ENCODE data around the gene CLCN6. TPM values are rescaled to one million over a fixed set of nuclear protein-coding genes. Genes with fewer than 3 reads are reported as not detected.

Gene CLCN6
- total RNA-seq, 1 donor from 2014 or later, result 16.1 TPM

- peaks cover 97% of the 10 kb centered on the region for H3K36me3 ChIP-seq
- H3K27ac ChIP-seq (replicated peaks), result no peak overlapping the region
- no peaks in the 10 kb centered on the region for H3K27me3 ChIP-seq (ENCODE audit: low read depth)
- peaks cover 7% of the 10 kb centered on the region for H3K4me1 ChIP-seq
- no peaks in the 10 kb centered on the region for H3K9me3 ChIP-seq (replicated peaks)
- no peak for DNase-seq
- intact Hi-C loops (cut with micrococcal nuclease), result no loop called here
- H3K4me3 ChIP-seq, result no peak overlapping the region
- TF ChIP-seq CTCF (IDR thresholded peaks at IDR 0.05; ENCODE audit: borderline replicate concordance), result no peak
These were observed 21.0 kb downstream of the CLCN6 start for GRCh38 chr1:11826946-11827345.

GRCh38 chr1:11828511-11828910, 22.5 kb downstream of the CLCN6 start:
- peaks cover 97% of the 10 kb centered on the region for H3K36me3 ChIP-seq

DNA sequence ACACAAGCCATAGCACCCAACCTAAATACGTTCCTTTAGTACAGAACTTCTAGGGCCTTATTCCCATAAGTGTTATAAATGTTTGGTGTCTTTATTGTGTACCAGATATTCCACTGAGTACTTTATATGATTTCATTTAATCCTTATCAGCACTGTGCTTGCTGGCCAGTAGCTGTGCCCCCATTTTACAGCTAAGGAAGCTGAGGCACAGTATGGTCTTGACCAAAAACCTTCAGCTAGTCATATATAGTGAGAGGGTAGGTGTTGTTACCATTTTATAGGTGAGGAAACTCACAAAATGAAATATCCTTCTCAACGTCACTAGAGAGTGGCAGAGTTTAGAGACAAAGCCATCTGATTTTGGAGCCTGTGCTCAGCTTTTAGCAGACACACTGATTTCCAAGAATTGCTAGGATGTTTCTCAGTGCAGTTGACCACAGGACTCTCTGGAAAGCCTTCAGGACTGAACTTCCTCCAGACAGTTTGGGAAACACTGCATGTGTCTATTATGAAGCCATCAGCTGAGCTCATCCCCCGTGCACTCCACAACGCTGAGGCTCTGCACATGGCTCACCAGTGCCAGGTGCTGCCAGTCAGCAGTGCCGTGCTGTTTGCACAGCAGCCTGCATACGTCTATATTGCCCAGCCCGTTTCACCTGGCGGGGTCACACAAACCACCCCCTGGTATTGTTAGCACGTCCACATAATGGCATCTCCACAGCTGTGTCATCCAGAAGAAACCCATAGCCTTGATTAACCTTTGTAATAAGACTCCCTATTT, 26.1 kb downstream of the CLCN6 start:
- peaks cover 97% of the 10 kb centered on the region for H3K36me3 ChIP-seq
- H3K4me1 ChIP-seq, result no peaks in the 10 kb centered on the region
- no peaks in the 10 kb centered on the region for H3K27me3 ChIP-seq (ENCODE audit: low read depth)
- DNase-seq, result no peak
- H3K4me3 ChIP-seq, result no peak overlapping the region
- no peak for TF ChIP-seq CTCF (IDR thresholded peaks at IDR 0.05; ENCODE audit: borderline replicate concordance)
- intact Hi-C loops (cut with micrococcal nuclease), result no loop called here
- no peak overlapping the region for H3K27ac ChIP-seq (replicated peaks)
- no peaks in the 10 kb centered on the region for H3K9me3 ChIP-seq (replicated peaks)

More at GRCh38 chr1:11828511-11828910, 22.5 kb downstream of the CLCN6 start:
- Histone ChIP-seq H3K9me3 (replicated peaks) (no peaks in the 10 kb centered on the region), H3K4me1 (no peaks in the 10 kb centered on the region), H3K27me3 (ENCODE audit: low read depth) (no peaks in the 10 kb centered on the region), H3K4me3 (no peak overlapping the region), H3K27ac (replicated peaks) (no peak overlapping the region)
- intact Hi-C loops (cut with micrococcal nuclease), result no loop called here
- no peak for TF ChIP-seq CTCF (IDR thresholded peaks at IDR 0.05; ENCODE audit: borderline replicate concordance)
- no peak for DNase-seq

- no peak overlapping the region for H3K27ac ChIP-seq (replicated peaks)
- intact Hi-C loops (cut with micrococcal nuclease), result no loop called here
- H3K36me3 ChIP-seq, result peaks cover 97% of the 10 kb centered on the region
- no peaks in the 10 kb centered on the region for H3K9me3 ChIP-seq (replicated peaks)
- H3K4me1 ChIP-seq, result no peaks in the 10 kb centered on the region
- H3K4me3 ChIP-seq, result no peak overlapping the region
- H3K27me3 ChIP-seq (ENCODE audit: low read depth), result no peaks in the 10 kb centered on the region
- DNase-seq, result no peak
- no peak for TF ChIP-seq CTCF (IDR thresholded peaks at IDR 0.05; ENCODE audit: borderline replicate concordance)
These were observed 27.5 kb downstream of the CLCN6 start for GRCh38 chr1:11833497-11833896.

DNA sequence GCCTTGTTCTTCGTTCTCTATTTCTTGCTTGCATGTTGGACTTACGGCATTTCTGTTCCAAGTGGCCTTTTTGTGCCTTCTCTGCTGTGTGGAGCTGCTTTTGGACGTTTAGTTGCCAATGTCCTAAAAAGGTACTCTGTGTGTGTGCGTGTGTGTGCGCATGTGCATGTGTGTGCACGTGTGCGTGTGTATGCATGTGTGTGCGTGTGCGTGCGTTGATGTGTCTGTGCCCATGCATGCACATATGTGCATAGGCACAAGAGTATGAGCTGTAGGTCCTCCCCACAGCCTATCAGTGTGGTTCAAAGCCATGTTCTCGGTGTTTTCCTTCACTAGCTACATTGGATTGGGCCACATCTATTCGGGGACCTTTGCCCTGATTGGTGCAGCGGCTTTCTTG, 27.9 kb downstream of the CLCN6 start:
- TF ChIP-seq CTCF (IDR thresholded peaks at IDR 0.05; ENCODE audit: borderline replicate concordance), result no peak
- intact Hi-C loops (cut with micrococcal nuclease), result no loop called here

More for the DNA sequence above, 27.9 kb downstream of the CLCN6 start:
- H3K27ac ChIP-seq (replicated peaks), result no peak overlapping the region
- H3K4me3 ChIP-seq, result no peak overlapping the region
- no peaks in the 10 kb centered on the region for H3K27me3 ChIP-seq (ENCODE audit: low read depth)
- no peaks in the 10 kb centered on the region for H3K4me1 ChIP-seq
- peaks cover 95% of the 10 kb centered on the region for H3K36me3 ChIP-seq
- DNase-seq, result no peak
- H3K9me3 ChIP-seq (replicated peaks), result no peaks in the 10 kb centered on the region

Data from left ventricle myocardium inferior (tissue), 1 donor.